Stimulated activated CD8-positive, alpha-beta memory T cell treated with anti-CD3 and anti-CD28 coated beads, Interleukin-4, amount 100 ng/mL, for 24 hours (primary cell): ENCODE data around the gene YOD1.

Source experiments
- DNase-seq: peaks from one replicate; pipeline ENCODE4 v3.0.0-alpha.2; 2020; ENCODE audit warnings: low read depth

The YOD1 gene

DNA sequence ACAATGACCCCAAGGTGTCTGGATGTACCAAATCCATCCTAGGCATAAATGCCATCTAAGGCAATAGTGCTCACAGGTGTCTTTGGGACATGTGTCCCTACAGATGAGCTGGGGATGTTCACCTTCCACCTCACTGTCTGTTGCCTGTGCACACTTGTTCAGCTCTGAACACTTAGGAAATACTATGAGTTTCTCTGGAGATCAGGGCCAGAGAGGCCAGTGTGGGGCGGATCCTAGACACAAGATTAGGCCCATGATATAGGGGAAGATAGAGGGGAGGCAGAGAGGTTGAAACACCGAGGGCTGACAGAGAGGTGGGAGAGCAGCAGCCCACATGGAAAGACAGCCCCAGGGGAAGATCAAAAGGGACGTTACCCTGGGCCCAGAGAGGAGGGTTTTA is 44.1 kb downstream of the YOD1 start:
- DNase-seq: no peak

DNA sequence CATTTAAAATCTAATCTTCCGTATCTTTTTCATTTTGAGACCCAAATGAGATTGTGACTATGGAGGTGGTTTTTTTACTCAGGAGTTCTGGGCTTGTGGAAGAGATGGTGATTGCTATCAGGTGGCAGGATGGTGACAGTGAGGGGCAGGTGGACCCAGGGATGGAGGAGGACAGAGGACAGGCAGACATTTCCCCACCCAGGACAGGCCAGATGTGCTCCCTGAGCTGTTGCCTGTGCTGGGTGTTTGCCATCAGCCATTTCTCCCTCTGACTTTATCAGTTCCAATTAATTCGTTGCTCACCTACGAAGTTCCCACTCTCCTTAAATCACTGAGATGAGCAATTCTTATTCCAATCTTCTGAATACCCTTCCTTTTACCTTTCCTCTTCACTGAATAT is 44.9 kb downstream of the YOD1 start:
- no peak for DNase-seq

GRCh38 chr1:207004931-207005830 is 45.8 kb downstream of the YOD1 start:
- DNase-seq: no peak

DNA sequence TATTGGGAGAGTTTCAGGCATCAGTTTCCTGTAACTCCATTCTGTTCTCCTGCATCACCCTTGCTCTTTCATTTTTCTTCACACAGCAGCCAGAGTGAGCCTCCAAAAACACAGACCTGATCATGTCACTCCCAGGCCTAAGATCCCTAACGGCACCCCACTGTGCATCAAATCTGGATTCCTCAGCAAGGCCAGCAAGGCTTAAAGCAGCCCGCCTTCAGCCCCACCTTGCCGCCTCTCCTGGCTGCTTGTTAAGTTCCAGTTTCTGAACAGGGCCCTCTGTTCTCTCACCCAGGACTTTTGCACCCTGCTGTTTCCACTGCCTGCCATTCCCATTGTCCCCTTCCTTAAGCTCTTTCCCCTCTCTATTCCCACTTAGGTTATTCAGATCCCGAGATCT is 47.8 kb downstream of the YOD1 start:
- no peak for DNase-seq

DNA sequence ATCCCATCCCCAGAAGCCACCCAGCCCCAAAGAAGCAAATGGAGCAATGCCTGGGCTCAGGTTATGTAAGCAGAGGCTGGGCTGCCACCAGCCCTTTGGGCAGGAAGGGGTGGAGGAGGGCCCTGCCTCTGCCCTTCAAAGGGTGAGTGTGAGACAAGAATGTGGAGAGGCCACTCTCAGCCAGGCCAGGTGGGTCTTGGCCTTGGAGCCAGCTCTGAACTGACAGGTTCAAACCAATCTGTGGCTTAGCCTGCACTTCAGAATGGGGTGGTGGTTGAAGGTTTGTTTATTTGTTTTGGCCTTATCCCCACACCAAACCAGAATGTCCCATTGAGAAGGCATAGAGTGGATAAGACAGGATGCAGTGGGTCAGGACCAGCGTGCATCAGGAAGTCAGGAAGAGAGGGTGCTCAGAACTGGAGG is 48.3 kb downstream of the YOD1 start:
- no peak for DNase-seq

DNA sequence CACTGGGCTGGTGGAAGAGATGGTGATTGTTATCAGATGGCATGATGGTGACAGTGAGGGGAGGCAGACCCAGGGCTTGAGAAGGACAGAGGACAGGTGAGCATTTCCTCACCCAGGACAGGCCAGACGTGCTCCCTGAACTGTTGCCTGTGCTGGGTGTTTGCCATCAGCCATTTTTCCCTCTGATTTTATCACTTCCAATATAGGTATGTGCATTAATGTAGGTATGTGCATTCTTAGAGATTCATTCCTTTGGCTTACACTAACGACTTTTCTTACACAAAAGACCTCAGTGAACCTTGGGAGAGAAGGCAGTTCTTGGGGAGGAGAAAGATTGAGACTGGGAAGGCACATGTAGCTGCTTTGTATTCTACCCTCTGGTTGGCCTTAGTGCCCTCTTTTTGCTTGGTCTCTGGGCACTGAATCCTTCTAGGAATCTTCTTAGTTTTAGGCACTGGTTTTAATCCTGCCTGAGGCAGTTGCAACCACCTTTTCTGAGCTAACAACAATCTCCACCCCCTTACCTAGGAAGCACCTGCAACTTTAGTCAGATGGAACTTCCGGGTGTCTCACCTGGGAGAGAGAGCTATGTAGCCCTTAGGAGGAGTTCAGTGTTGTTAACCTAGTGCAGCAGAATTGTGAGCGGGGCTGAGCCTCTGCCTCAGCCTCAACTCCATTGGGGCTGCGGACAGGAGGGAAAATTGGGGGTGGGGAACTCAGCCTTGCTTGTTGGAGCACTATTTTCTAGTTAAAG is 49.3 kb downstream of the YOD1 start:
- DNase-seq: no peak

- no peak for DNase-seq
These were observed 50.2 kb downstream of the YOD1 start for GRCh38 chr1:207000651-207001291.

GRCh38 chr1:206998816-206999215 is 52.2 kb downstream of the YOD1 start:
- DNase-seq: no peak
